OCI-LY7 (cell line): ENCODE measurements around the gene PTHLH. TPM values are rescaled to one million over a fixed set of nuclear protein-coding genes. Genes with fewer than 3 reads are reported as not detected.

Experiments used
- BruUV-seq: library from RNA; stranded (reverse); fragments of 400-500 nt; replicated peaks from 2 replicates; lab custom pipeline; 2021; lab: Mats Ljungman, UMichigan
- CTCF ChIA-PET: fragments of 300-600 bp; sonication (Branson Sonifier 250); formaldehyde crosslinking; loops from one replicate; lab custom pipeline; 2022; ENCODE audit warnings: antibody characterized with exemption; ENCODE audit not compliant: unreplicated experiment; lab: Charles Lee
- POLR2A ChIA-PET: fragments of 300-600 bp; sonication (Branson Sonifier 250); formaldehyde crosslinking; loops from one replicate; lab custom pipeline; 2022; ENCODE audit warnings: antibody characterized with exemption; lab: Charles Lee
- DNase-seq: peaks from one replicate; pipeline ENCODE4 v3.0.0-alpha.2; 2015; ENCODE audit warnings: low spot score
- H2AFZ ChIP-seq: fragments of 200-600 bp; sonication (generic), shearing (Covaris generic); 2 replicates; pipeline ENCODE4 v1.6.1; 2014; ENCODE audit warnings: mild to moderate bottlenecking, antibody characterized with exemption, low read length, moderate library complexity
- H3K27ac ChIP-seq: fragments of 200-600 bp; sonication (generic); 2 replicates; pipeline ENCODE4 v1.5.1; 2014; ENCODE audit warnings: mixed run types, low read depth, mild to moderate bottlenecking, moderate library complexity, low read length, inconsistent platforms; ENCODE audit not compliant: poor library complexity, severe bottlenecking
- H3K36me3 ChIP-seq: fragments of 200-600 bp; sonication (generic); 2 replicates; pipeline ENCODE4 v1.6.1; 2014; ENCODE audit warnings: mild to moderate bottlenecking, antibody characterized with exemption, low read length, moderate library complexity, mixed read lengths; ENCODE audit not compliant: insufficient read depth
- H3K4me1 ChIP-seq: fragments of 200-600 bp; sonication (generic); 2 replicates; pipeline ENCODE4 v1.5.1; 2014; ENCODE audit warnings: mild to moderate bottlenecking, low read length; ENCODE audit not compliant: insufficient read depth, poor library complexity, severe bottlenecking
- H3K4me2 ChIP-seq: fragments of 200-600 bp; sonication (generic); 2 replicates; pipeline ENCODE4 v1.6.1; 2014; ENCODE audit warnings: mild to moderate bottlenecking, low read length
- H3K4me3 ChIP-seq: fragments of 200-600 bp; sonication (generic); 2 replicates; pipeline ENCODE4 v1.5.1; 2014; ENCODE audit warnings: mild to moderate bottlenecking, low read depth, low read length; ENCODE audit not compliant: poor library complexity, severe bottlenecking
- H3K79me2 ChIP-seq: fragments of 200-600 bp; sonication (generic); 2 replicates; pipeline ENCODE4 v1.6.1; 2016; ENCODE audit warnings: low read depth, mild to moderate bottlenecking, low read length, moderate library complexity, mixed read lengths; ENCODE audit not compliant: insufficient read depth
- H3K9me2 ChIP-seq: fragments of 200-600 bp; sonication (generic); 2 replicates; pipeline ENCODE4 v1.6.1; 2016; ENCODE audit warnings: mild to moderate bottlenecking, low read length, mixed read lengths; ENCODE audit not compliant: insufficient read depth
- H3K9me3 ChIP-seq: fragments of 200-600 bp; sonication (generic); 2 replicates; pipeline ENCODE4 v1.6.1; 2014; ENCODE audit warnings: mild to moderate bottlenecking, mixed run types, low read length, mixed read lengths
- H4K20me1 ChIP-seq: fragments of 200-600 bp; sonication (generic); 2 replicates; pipeline ENCODE4 v1.6.1; 2014; ENCODE audit warnings: mild to moderate bottlenecking, antibody characterized with exemption, low read length, moderate library complexity, mixed read lengths; ENCODE audit not compliant: insufficient read depth
- EZH2phosphoT487 ChIP-seq: fragments of 200-600 bp; sonication (generic); IDR thresholded peaks from 2 replicates; pipeline ENCODE4 v1.6.1; 2018; ENCODE audit warnings: low read depth, borderline replicate concordance, mild to moderate bottlenecking, mixed run types, antibody characterized with exemption, low read length, moderate library complexity, mixed read lengths
- intact Hi-C: fragments of 100-400 bp; cut with micrococcal nuclease; formaldehyde crosslinking; loops from one replicate; pipeline ENCODE4 v1.10.0; 2022; ENCODE audit not compliant: unreplicated experiment
- total RNA-seq, 2 experiments: library from RNA; depleted of rRNA in 1 of 2; stranded (reverse); fragments of >200 nt in 1 of 2; shearing (Covaris generic) in 1 of 2; gene quantifications; 2 replicates each; pipeline ENCODE4 v1.2.3, GENCODE V29; 2014 to 2022
- TF ChIP-seq, protein P1 (sequence below): fragments of 200-600 bp; sonication (generic); conservative IDR thresholded peaks from 2 replicates; pipeline ENCODE4 v1.5.1; 2014; ENCODE audit warnings: mild to moderate bottlenecking, antibody characterized with exemption, low read length, moderate library complexity, mixed read lengths

Gene PTHLH
- total RNA-seq, 2 experiments from 2014 or later: not detected

DNA sequence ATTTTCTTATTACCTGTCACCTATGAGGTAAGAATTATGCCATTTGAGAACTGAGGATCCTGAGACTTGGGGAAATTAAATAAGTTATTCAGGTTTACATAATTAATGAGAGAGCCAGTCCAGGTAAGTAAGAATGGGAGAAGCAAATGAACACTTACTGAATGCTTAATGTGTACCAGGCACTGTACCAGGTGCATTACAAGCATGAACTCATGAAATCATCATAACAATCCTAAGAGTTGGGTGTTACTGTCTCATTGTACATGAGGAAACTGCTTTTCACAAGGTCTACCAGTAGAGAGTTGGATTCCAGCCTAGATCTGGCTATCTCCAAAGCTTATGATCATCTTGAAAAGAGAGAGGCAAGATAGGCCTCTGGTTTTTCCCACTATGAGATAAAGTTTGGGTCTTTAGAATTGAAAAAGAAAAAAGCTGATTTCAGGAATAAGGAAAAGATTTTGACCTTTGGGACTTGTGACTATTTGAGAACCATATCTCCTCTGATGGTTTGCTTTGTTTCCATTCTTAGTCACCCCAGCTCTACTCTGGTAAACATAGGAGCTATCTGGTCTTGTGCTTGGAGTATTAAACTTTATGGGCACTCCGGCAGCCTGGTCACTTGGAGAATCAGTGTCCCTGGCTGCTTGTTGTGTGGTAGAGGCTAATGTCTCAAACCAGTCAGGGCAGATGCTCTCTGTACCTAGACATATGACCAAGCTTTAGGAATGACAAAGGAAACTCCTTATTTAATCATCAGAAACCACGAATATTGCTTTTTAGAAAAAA, 48.0 kb downstream of the PTHLH start:
- no peak for DNase-seq
- H2AFZ ChIP-seq: no peak overlapping the region
- H3K27ac ChIP-seq: no peak overlapping the region
- no peaks in the 10 kb centered on the region for H3K9me2 ChIP-seq
- no peaks in the 10 kb centered on the region for H3K79me2 ChIP-seq
- no peaks in the 10 kb centered on the region for H3K36me3 ChIP-seq
- no peak overlapping the region for H3K4me2 ChIP-seq
- no TSS peak for BruUV-seq
- no peak overlapping the region for H3K4me3 ChIP-seq
- H4K20me1 ChIP-seq: no peaks in the 10 kb centered on the region
- POLR2A ChIA-PET: interaction anchor here (0.6 kb wide), 2 partner anchors 19 to 172 kb away, joined by 3 to 8 read pairs; no protein-coding TSS in a partner anchor
- H3K9me3 ChIP-seq: no peaks in the 10 kb centered on the region
- CTCF ChIA-PET: no interaction called here
- intact Hi-C loops: no loop called here
- no peaks in the 10 kb centered on the region for H3K4me1 ChIP-seq
- TF ChIP-seq, protein P1, sequence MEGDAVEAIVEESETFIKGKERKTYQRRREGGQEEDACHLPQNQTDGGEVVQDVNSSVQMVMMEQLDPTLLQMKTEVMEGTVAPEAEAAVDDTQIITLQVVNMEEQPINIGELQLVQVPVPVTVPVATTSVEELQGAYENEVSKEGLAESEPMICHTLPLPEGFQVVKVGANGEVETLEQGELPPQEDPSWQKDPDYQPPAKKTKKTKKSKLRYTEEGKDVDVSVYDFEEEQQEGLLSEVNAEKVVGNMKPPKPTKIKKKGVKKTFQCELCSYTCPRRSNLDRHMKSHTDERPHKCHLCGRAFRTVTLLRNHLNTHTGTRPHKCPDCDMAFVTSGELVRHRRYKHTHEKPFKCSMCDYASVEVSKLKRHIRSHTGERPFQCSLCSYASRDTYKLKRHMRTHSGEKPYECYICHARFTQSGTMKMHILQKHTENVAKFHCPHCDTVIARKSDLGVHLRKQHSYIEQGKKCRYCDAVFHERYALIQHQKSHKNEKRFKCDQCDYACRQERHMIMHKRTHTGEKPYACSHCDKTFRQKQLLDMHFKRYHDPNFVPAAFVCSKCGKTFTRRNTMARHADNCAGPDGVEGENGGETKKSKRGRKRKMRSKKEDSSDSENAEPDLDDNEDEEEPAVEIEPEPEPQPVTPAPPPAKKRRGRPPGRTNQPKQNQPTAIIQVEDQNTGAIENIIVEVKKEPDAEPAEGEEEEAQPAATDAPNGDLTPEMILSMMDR: no peak
- no peak for TF ChIP-seq EZH2phosphoT487

DNA sequence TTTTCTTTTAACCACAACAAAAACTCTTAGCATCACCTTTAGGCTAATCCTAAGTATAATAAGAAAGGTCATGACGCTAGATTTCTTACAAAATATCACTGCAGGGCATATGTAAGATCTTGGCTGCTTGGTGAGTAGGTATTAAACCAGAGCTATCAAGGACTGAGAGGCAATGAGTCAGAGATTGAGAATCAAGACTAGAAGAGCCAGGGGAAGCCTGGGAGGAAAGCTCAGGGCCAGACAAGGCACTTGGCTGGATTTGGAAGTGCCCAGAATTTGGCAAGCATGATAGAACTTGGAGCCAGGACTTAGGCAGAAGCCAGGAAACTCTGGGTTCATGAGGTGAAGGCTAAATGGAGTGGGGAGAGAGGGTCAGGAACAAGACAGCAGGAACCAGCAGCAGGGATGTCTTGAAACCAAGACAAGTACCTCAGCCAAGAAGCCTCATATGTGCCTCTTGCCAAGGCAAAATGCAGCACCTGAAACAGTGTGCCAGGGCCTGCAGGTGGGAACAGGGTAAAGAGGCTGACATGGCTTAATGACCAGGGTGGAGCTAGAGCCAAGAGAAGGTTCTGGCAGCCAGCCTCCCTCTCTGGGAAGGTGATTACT, 49.9 kb downstream of the PTHLH start:
- H3K27ac ChIP-seq: no peak overlapping the region
- POLR2A ChIA-PET: interaction anchor here (0.6 kb wide), 1 partner anchor 334 kb away, joined by 3 read pairs; no protein-coding TSS in a partner anchor
- H3K9me2 ChIP-seq: no peaks in the 10 kb centered on the region
- no peaks in the 10 kb centered on the region for H3K79me2 ChIP-seq
- H3K9me3 ChIP-seq: no peaks in the 10 kb centered on the region
- H3K36me3 ChIP-seq: no peaks in the 10 kb centered on the region
- no peak overlapping the region for H3K4me2 ChIP-seq
- BruUV-seq: no TSS peak
- no peak for DNase-seq
- no peaks in the 10 kb centered on the region for H3K4me1 ChIP-seq
- intact Hi-C loops: no loop called here
- no peak for TF ChIP-seq EZH2phosphoT487
- TF ChIP-seq, protein P1: no peak
- no peak overlapping the region for H2AFZ ChIP-seq
- CTCF ChIA-PET: no interaction called here
- H4K20me1 ChIP-seq: no peaks in the 10 kb centered on the region
- H3K4me3 ChIP-seq: no peak overlapping the region
